Sigmoid colon (tissue), 4 donors: ENCODE measurements around the gene USH2A.

Source experiments
- CTCF ChIP-seq, 4 experiments: fragments of 450-650 bp in 3 of 4; fragments of 200-600 bp in 1 of 4; IDR thresholded peaks; one replicate each; pipeline ENCODE4 v1.5.1; 2016 to 2019; ENCODE audit warnings: antibody characterized with exemption in 4 of 4, mild to moderate bottlenecking in 3 of 4, moderate library complexity in 2 of 4
- EP300 ChIP-seq, 4 donors: sonication (generic); formaldehyde crosslinking; IDR thresholded peaks; one replicate each; pipeline ENCODE4 v1.6.1; 2017; ENCODE audit warnings: antibody characterized with exemption in 4 of 4
- POLR2A ChIP-seq, 2 donors: fragments of 450-650 bp; IDR thresholded peaks; one replicate each; pipeline ENCODE4 v1.6.1; 2016; ENCODE audit warnings: antibody characterized with exemption in 2 of 2, mild to moderate bottlenecking in 2 of 2, moderate library complexity in 2 of 2

- TF ChIP-seq CTCF (IDR thresholded peaks at IDR 0.05) (no peak), POLR2A (IDR thresholded peaks at IDR 0.05) (no peak), EP300 (IDR thresholded peaks at IDR 0.05) (no peak)
These were observed 642.6 kb downstream of the USH2A start for GRCh38 chr1:215780641-215781040.
